OCI-LY1 (cell line): ENCODE measurements around the gene MINDY3.

Experiments
- H2AFZ ChIP-seq: fragments of 200-600 bp; sonication (generic), shearing (Covaris generic); 2 replicates; pipeline ENCODE4 v1.6.0; 2014; ENCODE audit warnings: antibody characterized with exemption, mild to moderate bottlenecking, low read length
- H3F3A ChIP-seq: fragments of 200-600 bp; sonication (generic), shearing (Covaris generic); 2 replicates; pipeline ENCODE4 v1.6.0; 2014; ENCODE audit warnings: mild to moderate bottlenecking, antibody characterized with exemption, low read length, moderate library complexity; ENCODE audit not compliant: insufficient read depth
- H3K27ac ChIP-seq: fragments of 200-600 bp; sonication (generic); 2 replicates; pipeline ENCODE4 v1.5.1; 2014; ENCODE audit warnings: low read length, mixed run types, mild to moderate bottlenecking, low read depth; ENCODE audit not compliant: poor library complexity, severe bottlenecking
- H3K27me3 ChIP-seq: fragments of 200-600 bp; sonication (generic); 2 replicates; pipeline ENCODE4 v1.6.0; 2014; ENCODE audit warnings: antibody characterized with exemption, mild to moderate bottlenecking, low read length, moderate library complexity; ENCODE audit not compliant: insufficient read depth
- H3K36me3 ChIP-seq: fragments of 200-600 bp; sonication (generic); 2 replicates; pipeline ENCODE4 v1.6.1; 2014; ENCODE audit warnings: mild to moderate bottlenecking, antibody characterized with exemption, low read length, moderate library complexity, mixed read lengths; ENCODE audit not compliant: insufficient read depth
- H3K4me1 ChIP-seq: fragments of 200-600 bp; sonication (generic); 2 replicates; pipeline ENCODE4 v1.5.1; 2014; ENCODE audit warnings: mild to moderate bottlenecking, low read length, moderate library complexity; ENCODE audit not compliant: insufficient read depth, severe bottlenecking
- H3K4me2 ChIP-seq: fragments of 200-600 bp; sonication (generic), shearing (Covaris generic); 2 replicates; pipeline ENCODE4 v1.6.1; 2014; ENCODE audit warnings: low read length
- H3K4me3 ChIP-seq: fragments of 200-600 bp; sonication (generic); 2 replicates; pipeline ENCODE4 v1.5.1; 2014; ENCODE audit warnings: low read length, low read depth, mild to moderate bottlenecking, mixed read lengths; ENCODE audit not compliant: poor library complexity, severe bottlenecking
- H3K79me2 ChIP-seq: fragments of 200-600 bp; shearing (Covaris generic); 2 replicates; pipeline ENCODE4 v1.6.1; 2016; ENCODE audit warnings: mixed run types, low read length, mixed read lengths; ENCODE audit not compliant: insufficient read depth
- H3K9ac ChIP-seq: fragments of 200-600 bp; sonication (generic), shearing (Covaris generic); 2 replicates; pipeline ENCODE4 v1.6.1; 2014; ENCODE audit warnings: mild to moderate bottlenecking, low read length, mixed read lengths
- H3K9me2 ChIP-seq: fragments of 200-600 bp; sonication (generic), shearing (Covaris generic); 2 replicates; pipeline ENCODE4 v1.6.1; 2014; ENCODE audit warnings: low read depth, mild to moderate bottlenecking, low read length, mixed read lengths
- H3K9me3 ChIP-seq: fragments of 200-600 bp; shearing (Covaris generic); 2 replicates; pipeline ENCODE4 v1.6.1; 2014; ENCODE audit warnings: low read length, mixed read lengths
- H4K20me1 ChIP-seq: fragments of 200-600 bp; sonication (generic), shearing (Covaris generic); 2 replicates; pipeline ENCODE4 v1.6.0; 2016; ENCODE audit warnings: mild to moderate bottlenecking, low read length; ENCODE audit not compliant: insufficient read depth
- CTCF ChIP-seq: fragments of 200-600 bp; sonication (generic), shearing (Covaris generic); IDR thresholded peaks from 2 replicates; pipeline ENCODE4 v1.5.1; 2017; ENCODE audit warnings: mild to moderate bottlenecking, antibody characterized with exemption, low read length, moderate library complexity, mixed read lengths
- EZH2 ChIP-seq: fragments of 200-600 bp; sonication (generic), shearing (Covaris generic); IDR thresholded peaks from 2 replicates; pipeline ENCODE4 v1.8.0; 2017; ENCODE audit warnings: borderline replicate concordance, mixed run types, mild to moderate bottlenecking, antibody characterized with exemption, low read length, moderate library complexity, mixed read lengths

The MINDY3 gene

DNA sequence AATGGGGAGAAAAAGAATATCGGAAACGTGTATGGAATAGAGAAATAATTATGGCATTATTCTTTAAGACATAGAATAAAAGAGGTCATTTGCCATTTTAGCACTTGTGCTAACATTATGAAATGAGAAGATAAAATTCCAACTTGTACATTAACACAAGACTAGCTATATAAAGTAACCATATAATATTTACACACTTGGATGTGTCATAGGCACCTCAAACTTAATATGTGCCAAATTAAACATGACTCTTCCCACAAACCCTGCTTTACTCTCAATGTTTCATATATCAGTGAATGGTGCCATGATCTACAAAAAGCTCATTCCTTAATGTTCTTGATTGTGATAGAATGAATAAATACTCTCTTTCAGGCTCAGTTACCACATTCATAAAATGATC lies 4.1 kb upstream of the MINDY3 start:
- Histone ChIP-seq H4K20me1 (no peaks in the 10 kb centered on the region), H3K36me3 (no peaks in the 10 kb centered on the region), H3F3A (no peaks in the 10 kb centered on the region), H3K4me2 (no peak overlapping the region), H2AFZ (no peak overlapping the region), H3K27ac (no peak overlapping the region), H3K79me2 (peaks cover 3% of the 10 kb centered on the region), H3K9me3 (no peaks in the 10 kb centered on the region), H3K9ac (no peak overlapping the region), H3K4me1 (peaks cover 7% of the 10 kb centered on the region), H3K9me2 (no peaks in the 10 kb centered on the region), H3K27me3 (no peaks in the 10 kb centered on the region), H3K4me3 (no peak overlapping the region)
- TF ChIP-seq EZH2 (no peak), CTCF (no peak)

DNA sequence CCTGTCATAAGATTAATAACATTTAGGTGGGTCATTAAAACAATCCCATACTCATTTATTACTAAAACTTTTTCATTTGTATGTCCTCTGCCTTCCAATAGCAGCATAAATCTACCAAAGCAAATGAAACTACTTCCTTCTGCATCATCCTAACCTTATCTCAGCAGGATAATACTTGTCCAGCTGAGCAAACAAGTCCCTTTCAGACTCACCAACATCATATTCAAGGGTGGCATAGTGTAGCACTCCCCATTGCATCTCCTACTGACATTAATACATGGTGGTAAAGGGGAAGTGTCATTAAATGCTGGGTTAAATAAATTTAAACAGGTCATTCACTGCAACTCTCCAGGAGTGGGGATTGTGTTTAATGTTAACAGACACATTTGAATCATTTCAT lies 3.4 kb upstream of the MINDY3 start:
- H4K20me1 ChIP-seq: no peaks in the 10 kb centered on the region
- H3K27me3 ChIP-seq: no peaks in the 10 kb centered on the region
- H3K27ac ChIP-seq: no peak overlapping the region
- H3K4me1 ChIP-seq: peaks cover 14% of the 10 kb centered on the region
- H3K36me3 ChIP-seq: no peaks in the 10 kb centered on the region
- H3K4me2 ChIP-seq: no peak overlapping the region
- no peaks in the 10 kb centered on the region for H3K9me3 ChIP-seq
- H3K4me3 ChIP-seq: no peak overlapping the region
- H3F3A ChIP-seq: no peaks in the 10 kb centered on the region
- H3K79me2 ChIP-seq: peaks cover 10% of the 10 kb centered on the region
- H3K9me2 ChIP-seq: no peaks in the 10 kb centered on the region
- H3K9ac ChIP-seq: no peak overlapping the region
- H2AFZ ChIP-seq: no peak overlapping the region
- no peak for TF ChIP-seq EZH2
- no peak for TF ChIP-seq CTCF

DNA sequence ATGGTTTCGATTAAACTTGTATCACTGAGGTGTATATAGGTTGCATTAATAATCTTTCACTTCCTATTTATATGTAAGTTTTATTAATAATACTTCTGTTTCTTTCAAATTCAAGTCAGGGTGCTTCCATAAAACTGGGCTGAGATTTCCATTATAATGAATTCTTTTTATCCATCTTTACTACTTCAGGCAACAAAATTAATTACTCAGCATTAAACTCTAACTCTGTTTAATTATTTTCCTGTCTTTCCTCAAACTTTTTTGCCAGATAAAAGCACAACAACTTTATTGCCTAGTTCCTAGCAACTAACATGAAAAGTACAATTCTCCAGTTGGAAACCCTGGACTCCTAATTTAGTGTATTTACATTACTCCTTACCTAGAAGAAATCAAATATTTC lies 3.0 kb upstream of the MINDY3 start:
- Histone ChIP-seq H3F3A (no peaks in the 10 kb centered on the region), H3K4me1 (peaks cover 18% of the 10 kb centered on the region), H3K4me2 (no peak overlapping the region), H3K9me3 (no peaks in the 10 kb centered on the region), H3K27me3 (no peaks in the 10 kb centered on the region), H3K9me2 (no peaks in the 10 kb centered on the region), H3K27ac (no peak overlapping the region), H3K36me3 (no peaks in the 10 kb centered on the region), H3K9ac (no peak overlapping the region), H3K79me2 (peaks cover 14% of the 10 kb centered on the region), H3K4me3 (no peak overlapping the region), H2AFZ (no peak overlapping the region), H4K20me1 (no peaks in the 10 kb centered on the region)
- TF ChIP-seq CTCF: no peak
- TF ChIP-seq EZH2: no peak
